GM23248 (cell line): Measurements from ENCODE around the gene ARHGAP19. TPM values are rescaled to one million over a fixed set of nuclear protein-coding genes. Genes with fewer than 3 reads are reported as not detected.
"Not testable (repeated sequence)": the region's sequence is repeated elsewhere in the genome, so short reads cannot be mapped to it uniquely, and the experiment has no call there.

Source experiments
- DNase-seq: peaks from one replicate; pipeline ENCODE4 v3.0.0-alpha.2; 2015
- H2AFZ ChIP-seq: fragments of 200-600 bp; sonication (generic); 2 replicates; pipeline ENCODE4 v1.6.1; 2016; ENCODE audit warnings: antibody characterized with exemption
- H3F3A ChIP-seq: fragments of 200-600 bp; sonication (generic); 2 replicates; pipeline ENCODE4 v1.6.1; 2016; ENCODE audit warnings: mild to moderate bottlenecking, antibody characterized with exemption, mixed run types; ENCODE audit not compliant: insufficient read depth
- H3K27ac ChIP-seq: fragments of 200-600 bp; sonication (generic); 2 replicates; pipeline ENCODE4 v1.5.1; 2016; ENCODE audit warnings: mild to moderate bottlenecking
- H3K27me3 ChIP-seq: fragments of 200-600 bp; sonication (generic); replicated peaks from 2 replicates; pipeline ENCODE4 v1.6.1; 2016; ENCODE audit warnings: mild to moderate bottlenecking; ENCODE audit not compliant: insufficient read depth
- H3K36me3 ChIP-seq: fragments of 200-600 bp; sonication (generic); 2 replicates; pipeline ENCODE4 v1.6.1; 2016; ENCODE audit warnings: low read depth, mild to moderate bottlenecking
- H3K4me1 ChIP-seq: fragments of 200-600 bp; sonication (generic); 2 replicates; pipeline ENCODE4 v1.6.1; 2016; ENCODE audit warnings: mild to moderate bottlenecking; ENCODE audit not compliant: insufficient read depth
- H3K4me2 ChIP-seq: fragments of 200-600 bp; sonication (generic); one replicate; pipeline ENCODE4 v1.6.1; 2016; ENCODE audit warnings: mild to moderate bottlenecking; ENCODE audit not compliant: unreplicated experiment
- H3K4me3 ChIP-seq: fragments of 200-600 bp; sonication (generic); 2 replicates; pipeline ENCODE4 v1.5.1; 2016; ENCODE audit warnings: mild to moderate bottlenecking
- H3K79me2 ChIP-seq: fragments of 200-600 bp; sonication (generic); 2 replicates; pipeline ENCODE4 v1.6.1; 2016; ENCODE audit warnings: mild to moderate bottlenecking; ENCODE audit not compliant: insufficient read depth
- H3K9ac ChIP-seq: fragments of 200-600 bp; sonication (generic); 2 replicates; pipeline ENCODE4 v1.6.1; 2016; ENCODE audit warnings: mild to moderate bottlenecking
- H3K9me2 ChIP-seq: fragments of 200-600 bp; sonication (generic); 2 replicates; pipeline ENCODE4 v1.6.1; 2016; ENCODE audit warnings: mixed run types, mild to moderate bottlenecking, moderate library complexity; ENCODE audit not compliant: insufficient read depth
- H3K9me3 ChIP-seq: fragments of 200-600 bp; sonication (generic); one replicate; pipeline ENCODE4 v1.6.1; 2017; ENCODE audit warnings: low read depth
- H4K20me1 ChIP-seq: fragments of 200-600 bp; sonication (generic); 2 replicates; pipeline ENCODE4 v1.6.0; 2016; ENCODE audit not compliant: insufficient read depth
- EZH2 ChIP-seq: fragments of 200-600 bp; sonication (generic); IDR thresholded peaks from 2 replicates; pipeline ENCODE4 v1.6.1; 2018; ENCODE audit warnings: antibody characterized with exemption, mild to moderate bottlenecking; ENCODE audit not compliant: insufficient read depth, poor library complexity, severe bottlenecking
- EZH2phosphoT487 ChIP-seq: fragments of 200-600 bp; sonication (generic); IDR thresholded peaks from 2 replicates; pipeline ENCODE4 v1.6.1; 2018; ENCODE audit warnings: antibody characterized with exemption, moderate library complexity, mild to moderate bottlenecking, low read depth; ENCODE audit not compliant: insufficient read depth
- WGBS, 2 experiments: methylation state at CpG; one replicate each; pipeline ENCODE4 v1.1.6; 2015 to 2017; ENCODE audit warnings: low lambda C conversion rate in 2 of 2, low coverage in 1 of 2; ENCODE audit errors: missing lambda C conversion rate in 2 of 2; 5-methylcytosine and 5-hydroxymethylcytosine counted together
- in situ Hi-C: fragments of 300-500 bp; cut with MboI; formaldehyde crosslinking; loops from 2 replicates; pipeline ENCODE4 v1.15.0; 2020
- polyA plus RNA-seq: library from polyadenylated mRNA; unstranded; fragments of >200 nt; fragmentation: Nextera tagmentation; extraction: Ambion mirVana; gene quantifications from 2 replicates; pipeline ENCODE4 v1.2.1, GENCODE V29; 2016
- total RNA-seq: library from RNA; depleted of rRNA; stranded (reverse); fragments of >200 nt; shearing (Covaris generic); gene quantifications from 2 replicates; pipeline ENCODE4 v1.2.3, GENCODE V29; 2014

ARHGAP19 gene
- total and polyA plus RNA-seq, 2 experiments from 2014 or later, result 1.9 to 5.0 TPM

GRCh38 chr10:97273700-97274099, 18.7 kb downstream of the ARHGAP19 start:
- Histone ChIP-seq H3F3A (peaks cover 10% of the 10 kb centered on the region), H3K36me3 (no peaks in the 10 kb centered on the region), H3K9me3 (no peaks in the 10 kb centered on the region), H2AFZ (no peak overlapping the region), H3K4me3 (no peak overlapping the region), H3K4me1 (peaks cover 19% of the 10 kb centered on the region), H3K27ac (no peak overlapping the region), H4K20me1 (no peaks in the 10 kb centered on the region), H3K79me2 (peaks cover 10% of the 10 kb centered on the region), H3K9ac (no peak overlapping the region), H3K4me2 (no peak overlapping the region), H3K27me3 (no peaks in the 10 kb centered on the region), H3K9me2 (no peaks in the 10 kb centered on the region)
- TF ChIP-seq EZH2 (no peak), EZH2phosphoT487 (no peak)
- no peak for DNase-seq
- WGBS, 2 experiments, result 92 to 94% methylated on average over 3 of the region's 3 CpGs
- in situ Hi-C loops, result no loop called here

GRCh38 chr10:97270523-97271154, 21.8 kb downstream of the ARHGAP19 start:
- Histone ChIP-seq H3K9ac (0 out of 2 replicates have a peak overlapping the region, but pooled peaks have one; percentile 10), H3K9me3 (no peaks in the 10 kb centered on the region), H3K79me2 (peaks cover 18% of the 10 kb centered on the region), H3K9me2 (no peaks in the 10 kb centered on the region), H3F3A (no peaks in the 10 kb centered on the region), H3K4me3 (peak overlapping the region; percentile 29), H3K27ac (0 out of 2 replicates have a peak overlapping the region, but pooled peaks have one; percentile 8), H2AFZ (peak overlapping the region; percentile 11), H4K20me1 (no peaks in the 10 kb centered on the region), H3K4me1 (peaks cover 10% of the 10 kb centered on the region), H3K4me2 (peak overlapping the region; percentile 36), H3K36me3 (no peaks in the 10 kb centered on the region), H3K27me3 (no peaks in the 10 kb centered on the region)
- in situ Hi-C loops, result no loop called here
- 74 to 82% methylated on average over 3 of the region's 3 CpGs for WGBS, 2 experiments
- DNase-seq, result peak; percentile 68
- TF ChIP-seq EZH2phosphoT487 (no peak), EZH2 (no peak)

- DNase-seq, result no peak
- H2AFZ ChIP-seq, result no peak overlapping the region
- peaks cover 8% of the 10 kb centered on the region; the same call in 1 of the 2 replicates for H3K79me2 ChIP-seq
- no peaks in the 10 kb centered on the region for H3K36me3 ChIP-seq
- H3K4me1 ChIP-seq, result peaks cover 10% of the 10 kb centered on the region
- H4K20me1 ChIP-seq, result no peaks in the 10 kb centered on the region
- H3K9me2 ChIP-seq, result no peaks in the 10 kb centered on the region
- no peaks in the 10 kb centered on the region for H3K9me3 ChIP-seq
- no peak for TF ChIP-seq EZH2
- no peak for TF ChIP-seq EZH2phosphoT487
- H3K4me2 ChIP-seq, result no peak overlapping the region
- no peak overlapping the region for H3K9ac ChIP-seq
- H3K27me3 ChIP-seq, result no peaks in the 10 kb centered on the region
- H3F3A ChIP-seq, result no peaks in the 10 kb centered on the region
- 96 to 98% methylated on average over 4 of the region's 4 CpGs for WGBS, 2 experiments
- H3K4me3 ChIP-seq, result no peak overlapping the region
- in situ Hi-C loops, result no loop called here
- H3K27ac ChIP-seq, result no peak overlapping the region
Measured at GRCh38 chr10:97267671-97268070, 24.8 kb downstream of the ARHGAP19 start.

- H2AFZ ChIP-seq, in situ Hi-C loops, H3K27me3 ChIP-seq, H3K9ac ChIP-seq, H3K4me3 ChIP-seq, H3K4me2 ChIP-seq, H3K9me3 ChIP-seq, H4K20me1 ChIP-seq, H3K27ac ChIP-seq, H3K36me3 ChIP-seq, H3F3A ChIP-seq, H3K4me1 ChIP-seq, H3K9me2 ChIP-seq, H3K79me2 ChIP-seq, DNase-seq: not testable (repeated sequence)
- 93 to 97% methylated on average over 3 of the region's 3 CpGs for WGBS, 2 experiments
Measured at GRCh38 chr10:97265095-97265494, 27.3 kb downstream of the ARHGAP19 start.
